Thyroid gland (tissue), 4 donors: ENCODE data around the gene DOCK6.

Experiments
- CTCF ChIP-seq, 6 experiments: fragments of 200-600 bp in 3 of 6; fragments of 450-650 bp in 3 of 6; sonication (generic) in 3 of 6; IDR thresholded peaks; one replicate each; pipeline ENCODE4 v1.5.1; 2016 to 2019; ENCODE audit warnings: antibody characterized with exemption in 6 of 6, mild to moderate bottlenecking in 2 of 6, inconsistent platforms in 1 of 6, moderate library complexity in 1 of 6
- POLR2A ChIP-seq, 2 donors: fragments of 450-650 bp; IDR thresholded peaks; one replicate each; pipeline ENCODE4 v1.6.1; 2017; ENCODE audit warnings: antibody characterized with exemption in 2 of 2, mild to moderate bottlenecking in 2 of 2, moderate library complexity in 1 of 2

- no peak for TF ChIP-seq POLR2A (IDR thresholded peaks at IDR 0.05)
- TF ChIP-seq CTCF (IDR thresholded peaks at IDR 0.05) = no peak
These were observed 31.5 kb downstream of the DOCK6 start for GRCh38 chr19:11230621-11231386.
